Epidermal melanocyte (primary cell): ENCODE results near the gene NTPCR.

Experiments used
- DNase-seq: peaks from one replicate; pipeline ENCODE4 v3.0.0; 2011; ENCODE audit warnings: low spot score; ENCODE audit not compliant: insufficient read length

The NTPCR gene

DNA sequence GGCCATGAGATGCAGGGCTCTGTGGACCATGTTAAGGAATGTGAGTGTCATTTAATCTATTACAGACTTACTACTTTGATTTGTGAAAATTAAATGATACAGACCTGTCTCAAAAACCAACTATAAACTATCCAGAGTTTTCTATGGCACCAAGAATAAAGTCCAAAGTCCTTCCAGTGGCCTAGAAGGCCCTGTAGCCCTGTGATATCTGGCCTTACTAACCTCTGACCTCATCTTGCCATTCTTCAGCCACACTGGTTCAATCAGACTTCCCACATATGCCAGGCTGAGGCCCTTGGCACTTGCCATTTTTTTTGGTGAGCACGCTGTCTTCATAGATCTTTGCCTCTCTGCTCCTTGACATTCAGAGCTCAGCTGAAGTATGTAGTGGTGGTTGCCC is 7.7 kb downstream of the NTPCR start:
- no peak for DNase-seq

DNA sequence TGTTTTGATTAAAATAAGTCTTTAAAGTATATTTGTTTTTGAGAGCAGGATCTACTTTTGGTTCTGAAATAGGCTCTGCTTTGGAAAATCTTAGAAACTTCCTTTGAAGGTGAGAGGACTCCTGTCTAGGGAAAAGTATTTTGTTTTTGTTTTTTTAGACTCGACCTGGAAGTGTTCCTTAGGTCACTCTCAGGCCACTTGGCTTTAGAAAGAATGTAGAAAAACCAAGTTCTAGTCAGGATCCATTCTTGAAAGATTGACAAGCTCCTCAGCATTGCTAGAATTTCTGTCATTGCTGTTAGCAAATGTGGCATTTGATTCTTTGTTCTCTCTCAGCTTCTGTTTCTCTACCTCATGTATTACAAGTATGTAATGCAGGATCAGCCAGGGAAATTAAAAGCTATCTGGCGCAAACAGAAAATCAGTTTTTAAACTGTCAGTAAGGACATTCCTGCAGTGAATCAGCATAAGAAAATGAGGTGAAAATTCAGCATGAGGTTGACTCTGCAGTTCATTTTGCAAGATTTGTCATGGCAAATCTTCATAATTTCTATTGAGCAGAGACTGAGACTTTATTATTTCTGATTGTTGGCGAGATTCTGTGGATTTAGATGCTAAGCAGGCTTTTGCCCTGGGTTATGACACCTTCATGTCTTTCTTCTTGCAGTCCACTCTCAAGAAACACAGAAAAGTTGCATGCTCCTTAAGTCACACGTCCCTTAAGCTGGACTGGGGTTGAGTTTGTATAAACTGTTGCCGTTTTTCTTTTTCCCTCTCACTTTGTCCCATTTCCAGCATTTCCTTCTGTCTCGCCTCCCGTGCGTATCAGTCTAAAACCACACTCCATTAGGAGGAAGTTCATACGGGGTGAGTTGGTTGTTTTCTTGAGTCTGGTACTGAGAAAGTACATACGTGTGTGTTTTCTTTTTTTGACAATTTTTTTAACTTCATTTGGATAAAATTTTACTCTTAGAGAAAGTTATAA is 12.6 kb downstream of the NTPCR start:
- DNase-seq: no peak

DNA sequence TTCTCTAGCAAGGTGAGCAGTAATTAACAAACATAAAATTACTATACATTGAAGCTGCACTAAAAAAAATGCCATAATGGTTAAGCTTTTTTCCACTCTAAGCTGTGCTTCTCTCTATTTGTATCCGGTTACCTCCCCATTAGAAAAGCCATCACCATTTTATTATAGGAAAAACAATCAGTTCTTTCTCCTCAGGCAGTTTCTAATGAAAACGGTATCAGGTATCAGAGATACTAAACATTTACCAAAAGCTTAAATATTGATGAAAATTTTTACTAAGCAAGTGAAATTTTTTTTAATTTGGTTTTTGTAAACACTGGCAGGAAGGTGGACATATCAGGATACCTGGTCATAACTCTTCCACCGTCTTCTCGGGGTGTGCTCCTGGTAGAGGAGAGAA is 14.2 kb downstream of the NTPCR start:
- no peak for DNase-seq

DNA sequence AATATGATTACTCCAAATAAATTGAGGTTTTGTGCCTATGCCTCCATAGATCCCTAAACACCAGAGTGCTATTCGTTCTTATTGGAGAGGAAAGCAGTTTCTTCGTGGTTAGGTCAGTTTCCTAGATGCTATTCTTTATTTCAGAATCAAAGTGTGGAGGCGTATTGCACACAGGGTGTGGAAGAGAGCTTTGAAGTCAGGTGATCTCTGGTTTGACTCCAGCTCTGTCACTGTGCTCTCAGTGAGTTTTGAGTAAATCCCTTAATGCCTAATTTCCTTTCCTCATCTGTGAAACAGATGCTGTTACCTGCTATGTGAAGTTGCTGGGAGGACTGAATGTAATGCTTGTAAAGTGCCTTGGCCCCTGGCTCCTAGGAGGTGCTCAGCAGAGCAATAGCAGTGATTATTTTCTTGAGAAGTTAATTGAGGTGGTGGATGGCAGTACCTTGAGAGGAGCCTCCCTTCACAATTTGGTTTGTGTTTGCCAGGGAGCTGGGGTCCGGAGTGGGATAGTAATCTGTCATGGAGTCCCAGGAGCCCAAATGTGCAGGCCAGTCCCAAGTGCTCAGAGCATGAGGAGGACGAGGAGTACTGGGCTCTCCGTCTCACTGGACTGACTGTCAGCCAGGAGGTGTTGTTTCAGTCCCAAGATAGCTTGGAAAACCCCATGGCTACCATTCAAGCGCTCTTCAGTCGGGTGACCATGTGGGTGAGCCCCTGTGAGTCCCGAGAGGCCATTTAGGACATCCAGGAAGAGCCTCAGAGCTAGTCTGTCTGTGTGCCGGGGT is 14.9 kb downstream of the NTPCR start:
- no peak for DNase-seq

DNA sequence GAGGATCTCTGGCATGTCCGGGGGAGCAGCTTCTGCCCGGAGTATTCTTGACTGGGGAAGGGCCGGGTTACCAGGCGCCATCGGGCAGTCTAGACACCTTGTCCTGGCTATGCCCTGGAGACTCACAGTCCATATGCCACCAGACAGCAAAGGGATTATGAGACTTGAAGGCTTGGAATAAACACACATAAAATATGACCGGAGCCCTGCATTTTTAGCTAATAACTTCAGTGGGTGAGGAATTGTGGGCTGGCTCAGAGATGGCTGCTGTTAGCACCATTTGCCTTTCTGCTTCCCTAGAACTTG is 15.5 kb downstream of the NTPCR start:
- no peak for DNase-seq

DNA sequence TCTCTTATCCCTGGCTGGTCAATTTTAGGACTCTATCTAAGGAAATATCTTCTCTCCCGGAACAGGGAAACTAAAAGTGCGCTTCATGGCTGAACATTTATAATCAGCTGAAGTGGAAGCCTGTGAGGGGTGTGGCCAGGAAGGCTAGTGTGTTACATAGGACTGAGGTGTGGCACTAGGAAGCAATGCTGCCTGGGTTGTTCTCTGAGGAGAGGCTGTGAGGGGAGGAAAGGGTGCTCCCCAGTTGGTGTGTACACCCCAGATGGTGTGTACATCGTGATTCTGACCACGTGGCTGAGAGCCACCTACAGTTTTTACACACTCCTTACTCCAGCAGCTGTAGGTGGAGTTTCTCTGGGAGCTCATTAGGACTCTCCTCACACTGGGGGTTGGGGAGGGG is 16.3 kb downstream of the NTPCR start:
- DNase-seq: no peak

DNA sequence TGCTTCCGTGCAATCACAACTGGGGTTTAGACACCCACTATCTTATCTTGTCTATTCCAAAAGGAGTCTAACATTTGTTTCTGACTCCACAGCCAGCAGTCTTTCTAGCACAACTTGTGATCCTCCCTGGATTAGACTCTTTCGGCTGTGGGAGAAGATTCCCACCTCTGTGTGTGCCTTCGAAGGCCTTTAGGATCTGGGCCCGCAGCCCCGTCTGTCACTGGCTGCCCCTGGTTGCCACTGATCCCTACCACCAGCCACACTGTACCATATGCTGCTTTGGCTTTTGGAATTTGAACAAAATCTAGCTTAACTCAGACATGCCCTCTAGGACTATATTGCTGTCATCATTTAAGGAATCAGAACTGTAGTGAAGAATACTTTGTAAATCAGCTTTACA is 18.0 kb downstream of the NTPCR start:
- DNase-seq: no peak

DNA sequence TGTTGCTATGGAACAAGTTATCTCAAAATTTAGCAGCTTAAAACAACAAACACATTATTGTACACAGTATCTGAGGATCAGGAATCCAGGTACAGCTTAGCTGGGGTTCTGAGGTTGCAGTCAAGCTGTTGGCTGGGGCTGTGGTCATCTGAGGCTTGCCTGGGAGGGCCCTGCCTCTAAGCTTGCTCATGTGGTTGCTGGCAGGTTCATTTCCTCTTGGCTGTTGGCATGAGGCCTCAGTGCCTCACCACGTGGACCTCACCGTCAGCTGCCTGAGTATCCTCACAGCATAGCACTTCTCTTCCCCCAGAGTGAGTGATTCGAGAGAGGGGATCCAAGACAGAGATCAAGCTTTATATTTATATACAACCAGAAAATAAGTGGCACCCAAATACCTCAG is 18.6 kb downstream of the NTPCR start:
- no peak for DNase-seq

DNA sequence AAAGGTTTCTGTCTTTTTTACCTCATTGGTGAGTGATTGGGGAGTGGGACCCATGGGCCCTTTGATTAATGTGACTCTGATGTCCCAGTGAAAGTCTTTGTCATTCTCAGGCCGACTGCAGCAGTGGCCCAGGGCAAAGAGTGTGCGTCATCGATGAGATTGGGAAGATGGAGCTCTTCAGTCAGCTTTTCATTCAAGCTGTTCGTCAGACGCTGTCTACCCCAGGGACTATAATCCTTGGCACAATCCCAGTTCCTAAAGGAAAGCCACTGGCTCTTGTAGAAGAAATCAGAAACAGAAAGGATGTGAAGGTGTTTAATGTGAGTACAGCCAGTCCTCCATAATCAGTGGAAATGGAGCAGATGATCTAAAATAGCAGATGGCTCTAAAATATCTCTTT is 19.4 kb downstream of the NTPCR start:
- DNase-seq: no peak

DNA sequence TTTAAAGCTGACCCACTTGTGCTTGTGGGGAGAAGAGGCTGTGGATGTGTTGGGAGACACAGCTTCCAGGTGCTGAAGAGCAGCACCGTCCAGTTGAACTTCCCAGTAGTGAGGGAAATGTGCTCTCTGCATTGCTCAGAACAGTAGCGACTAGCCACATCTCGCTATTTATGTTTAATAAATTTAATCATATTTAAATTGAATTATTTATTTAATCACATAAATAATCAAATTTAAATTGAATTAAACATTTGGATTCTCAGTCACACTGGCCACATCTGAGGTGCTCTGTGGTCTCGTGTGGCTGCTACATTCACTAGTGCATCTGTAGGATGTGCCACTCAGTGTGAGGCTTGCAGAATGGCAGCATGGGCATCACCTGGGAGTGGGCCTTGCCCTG is 20.1 kb downstream of the NTPCR start:
- no peak for DNase-seq

DNA sequence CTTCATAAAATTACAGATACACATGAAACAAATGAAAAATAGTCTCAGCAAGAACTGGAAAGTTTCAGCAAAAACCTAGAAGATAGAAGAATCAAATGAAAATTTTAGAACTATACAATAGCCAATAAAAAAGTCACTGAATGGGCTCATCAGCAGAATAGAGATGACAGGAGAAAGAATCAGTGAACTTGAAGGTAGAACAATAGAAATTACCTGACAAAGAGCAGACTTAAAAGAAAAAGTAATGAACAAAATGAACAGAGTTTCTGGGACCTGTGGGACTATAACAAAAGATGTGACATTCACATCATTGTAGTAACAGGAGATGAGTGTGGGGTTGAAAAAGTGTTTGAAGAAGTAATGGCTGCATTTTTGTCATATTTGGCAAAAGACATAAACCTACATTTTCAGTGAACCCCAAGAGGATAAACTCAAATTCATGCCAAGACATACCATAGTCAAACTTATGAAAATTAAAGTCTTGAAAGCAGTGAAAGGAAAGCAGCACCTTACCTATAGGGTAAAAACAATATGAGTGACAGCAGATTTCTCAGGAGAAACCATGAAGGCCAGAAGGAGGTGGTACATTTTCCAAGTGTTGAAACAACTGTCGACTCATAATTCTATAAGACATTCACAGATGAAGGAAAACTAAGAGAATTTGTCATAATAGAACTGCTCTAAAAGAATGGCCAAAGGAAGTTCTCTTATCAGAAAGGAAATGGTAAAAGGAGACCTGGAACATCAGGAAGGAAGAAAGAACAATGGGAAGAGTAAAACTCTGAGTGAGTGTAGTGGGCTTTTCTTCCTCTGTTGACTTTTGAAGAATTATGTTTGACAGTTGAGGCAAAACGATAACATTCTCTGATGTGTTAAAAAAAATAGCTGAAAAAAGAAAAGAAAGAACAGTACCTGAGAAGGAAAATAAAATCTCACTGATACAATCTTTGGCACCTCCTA is 23.5 kb downstream of the NTPCR start:
- no peak for DNase-seq

DNA sequence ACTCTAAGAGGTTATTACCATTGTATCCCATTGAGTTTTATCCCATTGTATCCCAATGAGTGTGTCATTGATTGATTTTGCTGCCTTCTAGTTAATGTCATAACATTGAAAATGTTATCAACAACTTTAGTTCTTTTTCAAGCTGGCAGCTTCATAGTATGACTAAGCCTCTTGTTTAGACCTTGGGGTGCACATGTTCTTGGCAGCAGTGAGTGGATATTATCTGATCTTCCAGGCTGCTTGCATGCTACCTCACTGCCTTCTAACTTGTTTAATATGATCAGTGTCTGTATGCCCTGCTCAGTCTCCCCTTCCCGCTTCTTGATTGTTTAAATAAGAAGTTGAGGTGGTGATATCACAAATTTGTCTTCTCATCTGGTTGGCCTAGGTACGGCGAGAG is 24.6 kb downstream of the NTPCR start:
- DNase-seq: no peak

DNA sequence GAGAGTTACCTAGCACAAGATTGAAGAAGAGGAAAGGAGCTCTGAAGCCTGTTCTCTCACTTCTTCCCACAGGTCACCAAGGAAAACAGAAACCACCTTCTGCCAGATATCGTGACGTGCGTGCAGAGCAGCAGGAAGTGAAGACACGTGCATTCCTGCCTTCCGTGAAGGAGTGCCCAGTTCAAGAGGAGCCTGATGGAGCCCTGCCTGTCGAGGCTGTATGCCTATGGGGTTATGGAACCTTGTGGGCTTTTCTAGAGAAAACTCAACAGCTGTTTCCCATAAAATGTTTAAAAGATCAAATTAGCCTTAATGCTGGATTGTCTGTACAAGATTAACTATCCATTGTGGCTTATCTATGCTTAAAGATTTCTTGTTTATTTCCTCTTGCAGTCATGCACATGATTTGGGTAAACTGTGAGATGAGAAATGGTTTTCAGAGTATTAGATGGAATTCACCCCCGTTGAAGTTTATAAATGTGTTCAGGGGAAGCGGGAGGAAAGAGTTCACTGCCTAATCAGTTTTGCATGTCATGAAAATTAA is 27.8 kb downstream of the NTPCR start:
- no peak for DNase-seq

DNA sequence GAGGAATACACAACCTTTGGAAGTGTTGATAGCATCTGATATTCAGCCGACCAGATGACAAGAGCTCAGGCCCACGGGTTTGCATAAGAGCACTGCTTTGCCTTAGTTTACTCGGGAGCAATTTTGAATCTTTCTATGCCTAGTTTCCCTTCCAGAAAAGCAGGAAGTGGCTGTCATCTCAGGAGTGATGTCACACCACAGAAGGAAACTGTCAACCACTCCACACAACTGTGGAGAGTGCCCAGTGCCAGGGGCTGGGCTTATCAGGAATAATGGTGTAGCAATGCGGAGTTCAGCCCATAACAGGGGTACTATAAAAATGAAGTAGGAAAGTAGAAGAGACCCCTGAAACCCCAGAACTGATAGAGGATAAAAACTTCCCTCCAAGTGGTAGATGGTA is 28.4 kb downstream of the NTPCR start:
- no peak for DNase-seq

DNA sequence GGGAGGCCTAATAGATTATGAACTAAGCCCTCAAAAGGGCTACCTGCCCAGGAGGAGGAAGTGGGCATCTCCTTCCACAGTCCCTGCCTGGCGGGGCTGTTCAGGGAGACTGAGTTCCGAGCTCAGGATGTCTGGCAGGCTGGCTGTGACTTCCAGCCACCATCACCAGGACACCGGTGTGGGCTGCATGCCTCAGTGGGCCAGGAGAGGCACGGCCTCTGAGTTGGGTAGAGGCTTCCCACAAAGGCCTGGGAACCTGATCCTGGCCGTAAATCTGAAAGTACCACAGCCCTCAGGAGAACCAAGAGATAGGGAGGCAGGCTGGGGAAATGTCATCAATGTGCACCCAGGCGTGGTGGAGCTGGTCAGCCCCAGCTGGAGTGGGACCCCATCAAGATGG is 29.1 kb downstream of the NTPCR start:
- no peak for DNase-seq

DNA sequence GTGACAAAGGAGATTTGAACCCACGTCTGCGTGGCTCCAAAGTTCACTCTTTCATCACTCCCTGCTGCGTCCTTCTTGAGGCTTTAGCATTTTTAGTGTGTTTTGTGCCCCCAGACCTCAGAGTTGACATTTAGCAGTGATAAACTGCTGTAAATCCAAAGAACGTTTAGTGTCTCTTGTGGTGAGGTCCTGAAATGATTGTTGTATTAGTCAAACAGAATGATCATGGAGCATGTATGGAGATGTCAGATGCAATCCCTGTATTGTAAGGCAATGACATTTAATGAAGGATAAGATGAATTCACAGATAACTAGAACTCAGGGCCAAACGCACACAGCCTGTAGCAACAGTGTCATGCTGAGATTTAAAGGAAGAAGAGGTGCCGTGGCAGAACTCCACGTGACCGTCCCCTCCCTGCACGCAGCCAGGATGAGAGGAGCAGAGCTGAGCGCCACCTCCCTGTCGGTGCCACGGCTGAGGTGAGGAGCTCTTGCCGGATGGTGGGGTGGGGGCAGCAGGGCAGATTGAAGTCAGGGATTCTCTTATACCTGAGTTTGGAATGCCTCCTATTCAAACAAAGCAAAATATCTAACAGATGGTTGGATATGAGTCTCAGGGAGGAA is 30.1 kb downstream of the NTPCR start:
- no peak for DNase-seq

DNA sequence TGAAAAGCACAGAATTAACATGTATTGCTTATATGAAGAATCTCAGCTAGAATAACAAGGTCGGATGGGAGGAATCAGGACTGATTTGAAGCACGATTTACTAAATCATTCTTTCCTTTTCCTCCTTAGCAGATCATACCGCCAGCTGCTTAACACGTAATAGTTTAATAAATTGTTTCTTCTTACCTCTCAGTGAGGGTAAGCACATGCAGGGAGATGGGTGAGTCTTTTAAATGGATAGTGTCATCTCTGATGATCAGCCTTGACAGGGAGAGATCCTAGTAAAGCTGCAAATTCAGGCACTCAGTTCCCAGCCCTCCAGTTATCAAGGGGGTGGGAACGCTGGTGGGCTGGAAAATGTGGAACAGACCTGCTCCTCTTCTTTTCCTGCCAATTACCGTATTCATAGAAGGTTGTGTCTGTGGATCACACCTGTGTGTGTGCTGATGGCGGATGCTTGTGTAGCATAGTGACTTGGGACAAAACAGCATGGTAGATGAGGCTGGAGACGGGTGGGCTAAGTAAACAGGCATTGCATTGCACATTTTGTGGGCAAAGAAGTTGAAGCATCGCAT is 30.7 kb downstream of the NTPCR start:
- no peak for DNase-seq

DNA sequence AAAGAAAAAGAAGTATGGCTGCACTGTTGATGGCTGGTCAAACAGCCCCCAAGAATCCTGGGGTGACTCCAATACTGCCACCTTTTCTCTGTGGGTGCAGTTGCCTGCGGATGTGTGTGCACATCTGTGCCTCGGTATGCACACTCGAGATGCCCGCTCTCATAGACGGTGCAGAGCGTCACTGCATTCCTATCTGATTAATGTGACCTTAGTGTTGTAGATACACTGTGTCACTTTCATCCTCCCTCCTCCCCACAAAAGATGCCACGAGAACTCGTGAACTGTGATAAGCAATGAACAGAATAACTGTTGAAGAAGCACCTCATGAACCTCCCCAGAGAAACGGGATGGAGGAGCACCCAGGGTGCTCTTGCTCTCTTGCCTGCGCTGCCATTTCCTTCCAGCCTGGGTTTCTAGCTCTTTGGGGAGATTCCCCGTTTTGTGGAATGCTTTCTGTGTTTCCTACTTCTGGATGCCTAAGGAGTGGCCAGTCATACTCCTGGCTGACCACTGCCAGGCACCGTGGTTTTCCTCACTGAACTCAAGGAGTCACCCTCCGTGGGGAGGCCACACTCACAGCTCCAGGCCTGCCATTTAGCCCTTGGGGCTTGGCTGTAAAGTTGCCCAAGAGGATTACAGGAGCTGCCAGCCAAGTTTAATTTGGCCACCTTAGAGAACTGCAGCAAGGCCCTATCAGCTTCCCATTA is 32.0 kb downstream of the NTPCR start:
- DNase-seq: no peak

DNA sequence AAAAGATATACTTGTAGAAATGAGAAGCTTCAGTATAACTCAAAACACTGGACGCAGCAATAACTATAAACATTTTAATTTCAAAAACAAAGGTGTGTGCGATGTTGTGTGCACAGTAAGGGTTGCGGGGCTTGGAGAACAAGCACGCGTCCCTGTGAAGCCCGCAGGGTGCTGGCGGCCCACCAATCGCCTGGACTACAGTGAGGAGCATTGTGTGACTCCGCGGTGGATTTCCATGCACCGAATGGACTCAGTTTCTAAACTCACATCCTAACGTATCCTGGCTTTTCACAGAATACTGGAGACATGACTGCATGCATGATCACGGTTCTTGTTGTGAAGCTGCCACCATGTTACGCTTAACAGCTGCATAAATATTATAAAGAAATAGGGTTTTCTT is 33.0 kb downstream of the NTPCR start:
- no peak for DNase-seq
